ENCODE data around the gene LRRC3C.
A peak's percentile ranks its signal among the peaks of the same experiment; 100 is the strongest.

The LRRC3C gene

DNA sequence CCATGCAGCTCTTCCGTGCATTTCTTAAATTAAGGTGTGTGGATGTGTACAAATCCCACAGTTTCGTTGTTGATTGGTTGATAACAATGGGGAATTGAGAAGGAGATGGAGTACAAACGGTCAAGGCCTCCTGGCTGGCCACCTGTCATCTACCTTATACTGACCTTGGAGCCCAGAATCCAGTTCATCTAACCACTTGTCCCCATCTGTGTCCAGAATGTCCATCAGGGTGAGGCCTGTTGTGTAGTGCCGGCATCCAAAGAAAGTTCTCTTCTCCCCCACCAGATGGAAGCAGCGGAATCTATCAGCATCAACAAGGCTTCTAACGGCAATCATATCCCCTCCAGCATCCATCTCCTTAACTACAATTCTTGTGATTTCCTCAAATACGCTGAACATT is 10.6 kb upstream of the LRRC3C start:
- Mint-ChIP-seq H3K4me3 (no peak overlapping the region), H3K4me1 (ENCODE audit: low read depth) (peaks cover 43% of the 10 kb centered on the region), H3K9me3 (no peaks in the 10 kb centered on the region), H3K27me3 (ENCODE audit: low read depth) (no peaks in the 10 kb centered on the region), H3K36me3 (ENCODE audit: low read depth) (peaks cover 70% of the 10 kb centered on the region), H3K27ac (no peak overlapping the region)
- no peak for DNase-seq (ENCODE audit: low spot score)

DNA sequence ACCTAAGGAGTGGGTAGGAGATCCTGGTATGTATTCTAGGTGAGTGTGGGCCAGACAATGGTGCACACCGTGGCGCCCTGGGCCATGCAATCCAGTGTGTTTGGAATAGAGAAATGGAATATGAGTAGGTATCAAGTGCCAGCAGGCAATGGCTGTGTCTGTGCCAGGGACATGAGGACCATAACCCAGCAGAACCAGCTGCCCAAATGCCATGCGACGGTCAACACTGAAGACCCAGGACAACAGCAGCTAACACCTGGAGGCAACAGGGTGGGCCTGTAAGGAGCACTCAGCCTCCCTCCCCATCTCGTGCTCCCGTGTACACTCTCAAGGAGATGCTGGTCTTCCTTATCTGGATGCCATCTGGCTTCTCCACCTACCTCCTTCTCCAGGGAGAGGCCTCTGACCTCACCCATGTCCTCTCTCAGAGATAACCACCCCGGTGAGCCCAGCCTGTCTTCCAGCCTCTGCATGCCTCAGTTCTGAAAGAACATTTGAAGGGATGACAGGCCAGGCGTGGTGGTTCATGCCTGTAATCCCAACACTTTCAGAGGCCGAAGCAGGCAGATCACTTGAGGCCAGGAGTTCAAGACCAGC is 8.3 kb upstream of the LRRC3C start:
- Mint-ChIP-seq H3K4me1 (ENCODE audit: low read depth) (peaks cover 60% of the 10 kb centered on the region), H3K27me3 (ENCODE audit: low read depth) (no peaks in the 10 kb centered on the region)

DNA sequence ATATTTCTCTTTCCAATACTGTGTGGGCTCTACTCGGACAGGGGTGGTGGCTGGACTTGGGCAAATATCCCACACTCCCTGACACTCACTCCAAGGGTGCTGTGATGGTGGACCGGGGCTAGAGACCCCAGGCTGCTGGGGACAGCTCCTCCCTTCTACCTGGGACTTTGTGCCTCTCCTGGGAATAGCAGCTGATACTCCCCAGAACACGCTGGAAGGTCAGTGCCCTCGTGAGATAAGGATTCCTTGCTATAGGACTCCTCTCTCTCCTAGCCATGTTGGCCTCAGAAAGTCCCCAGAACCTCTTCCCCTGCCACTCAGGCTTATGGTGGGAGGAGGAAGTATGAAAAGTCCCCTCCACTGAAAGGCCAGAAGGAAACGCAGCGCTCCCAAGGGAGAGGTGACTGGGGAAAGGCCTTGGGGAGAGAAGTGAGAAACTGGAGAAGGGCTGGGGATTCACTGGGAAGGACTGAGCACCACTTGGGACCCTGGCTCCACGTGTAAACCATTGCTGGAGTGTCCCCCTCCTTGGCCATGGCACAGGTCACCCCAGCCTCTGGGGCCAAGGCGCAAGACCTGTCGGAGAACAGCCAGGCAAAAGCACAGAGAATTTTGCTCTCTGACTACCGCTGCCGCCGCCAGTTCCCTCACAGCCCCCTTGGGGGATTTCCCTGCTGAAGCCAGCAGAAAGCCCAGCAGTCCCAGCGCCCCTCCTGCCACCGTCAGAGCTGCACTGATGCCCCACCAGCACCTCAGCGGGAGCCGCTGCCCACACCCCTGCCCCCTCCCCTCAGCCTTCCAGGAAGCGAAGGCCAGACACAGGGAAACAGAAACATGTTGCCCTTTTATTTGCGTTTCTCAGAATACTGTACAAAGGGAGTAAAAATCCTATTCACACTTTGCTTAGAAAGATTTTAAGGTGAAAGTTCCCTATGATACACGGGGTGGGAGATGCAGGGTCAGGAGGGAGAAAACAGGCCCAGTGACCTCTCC is 7.0 kb upstream of the LRRC3C start:
- Mint-ChIP-seq H3K4me1 (ENCODE audit: low read depth) (peaks cover 74% of the 10 kb centered on the region), H3K4me3 (peak overlapping the region; percentile 64), H3K36me3 (ENCODE audit: low read depth) (peaks cover 79% of the 10 kb centered on the region), H3K9me3 (no peaks in the 10 kb centered on the region), H3K27ac (peak overlapping the region; percentile 86), H3K27me3 (ENCODE audit: low read depth) (no peaks in the 10 kb centered on the region)
- peak; percentile 42 for DNase-seq (ENCODE audit: low spot score)

More for the DNA sequence above, 8.3 kb upstream of the LRRC3C start:
- Mint-ChIP-seq H3K27ac (peak overlapping the region; percentile 50), H3K9me3 (no peaks in the 10 kb centered on the region), H3K36me3 (ENCODE audit: low read depth) (peaks cover 73% of the 10 kb centered on the region), H3K4me3 (no peak overlapping the region)
- DNase-seq (ENCODE audit: low spot score): no peak

DNA sequence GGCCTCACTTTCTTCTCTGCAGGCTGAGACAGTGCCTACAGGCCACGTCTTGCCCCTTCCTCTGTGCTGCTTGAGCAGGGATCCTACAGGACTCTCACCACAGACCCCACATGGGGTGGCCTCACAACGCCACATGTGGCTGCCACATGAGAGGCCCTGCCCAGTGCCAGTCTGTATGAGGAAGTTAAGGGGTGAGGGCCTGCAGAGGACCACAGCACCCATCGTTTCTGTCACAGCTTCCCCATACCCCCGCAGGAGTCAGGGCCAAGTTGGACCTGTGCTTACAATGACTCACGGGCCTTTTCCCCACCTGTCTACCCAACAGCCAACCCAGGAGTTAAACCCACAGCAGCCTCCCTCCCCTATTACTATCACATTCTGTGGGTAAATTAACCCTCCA is 6.2 kb upstream of the LRRC3C start:
- peaks cover 75% of the 10 kb centered on the region for H3K36me3 Mint-ChIP-seq (ENCODE audit: low read depth)
- H3K4me3 Mint-ChIP-seq: peak overlapping the region; percentile 64
- no peak for DNase-seq (ENCODE audit: low spot score)
- H3K27me3 Mint-ChIP-seq (ENCODE audit: low read depth): no peaks in the 10 kb centered on the region
- H3K4me1 Mint-ChIP-seq (ENCODE audit: low read depth): peaks cover 79% of the 10 kb centered on the region
- H3K9me3 Mint-ChIP-seq: no peaks in the 10 kb centered on the region
- H3K27ac Mint-ChIP-seq: peak overlapping the region; percentile 86

DNA sequence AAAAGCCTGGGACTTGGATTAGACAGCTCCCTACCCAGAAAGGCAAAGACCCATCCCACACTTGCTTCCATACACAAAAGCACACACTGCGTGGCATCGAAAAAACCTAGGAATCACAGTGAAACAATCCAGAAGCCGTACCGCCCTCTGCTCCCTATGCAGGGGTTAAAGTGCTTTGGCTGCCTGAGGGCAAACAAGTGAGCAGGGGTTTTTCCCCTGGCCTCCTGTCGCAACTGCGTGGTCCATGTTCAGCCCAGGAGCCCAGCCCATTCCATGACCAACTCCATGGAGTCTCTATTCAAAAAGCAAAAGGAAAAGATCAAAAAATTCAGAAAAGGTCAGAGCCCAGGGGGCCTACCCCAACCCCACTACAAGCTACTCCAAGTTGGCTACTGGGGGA is 5.5 kb upstream of the LRRC3C start:
- no peaks in the 10 kb centered on the region for H3K27me3 Mint-ChIP-seq (ENCODE audit: low read depth)
- peaks cover 77% of the 10 kb centered on the region for H3K4me1 Mint-ChIP-seq (ENCODE audit: low read depth)
- DNase-seq (ENCODE audit: low spot score): no peak
- peak overlapping the region; percentile 64 for H3K4me3 Mint-ChIP-seq
- peak overlapping the region; percentile 86 for H3K27ac Mint-ChIP-seq
- peaks cover 69% of the 10 kb centered on the region for H3K36me3 Mint-ChIP-seq (ENCODE audit: low read depth)
- no peaks in the 10 kb centered on the region for H3K9me3 Mint-ChIP-seq

DNA sequence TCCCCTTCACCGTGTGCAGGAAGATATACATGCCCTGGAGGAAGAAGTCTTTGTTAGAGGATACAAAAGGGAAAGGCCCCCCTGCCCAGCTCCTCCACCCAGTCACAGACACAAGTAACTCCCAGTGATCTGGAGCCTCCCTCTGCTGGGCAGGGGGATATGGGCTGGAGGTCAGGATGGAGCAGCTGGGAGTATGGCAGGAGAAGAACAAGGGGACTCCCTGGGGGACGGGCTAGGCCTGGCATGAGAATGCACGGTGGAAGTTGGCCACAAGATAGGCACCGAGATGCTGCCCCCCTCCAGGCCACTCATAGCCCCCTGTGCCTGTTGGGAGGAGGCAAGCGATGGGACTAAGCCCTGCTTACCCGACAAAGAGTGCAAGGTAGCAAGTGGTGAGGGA is 4.3 kb upstream of the LRRC3C start:
- Mint-ChIP-seq H3K9me3 (no peaks in the 10 kb centered on the region), H3K4me1 (ENCODE audit: low read depth) (peaks cover 73% of the 10 kb centered on the region), H3K4me3 (peak overlapping the region; percentile 64), H3K36me3 (ENCODE audit: low read depth) (peaks cover 62% of the 10 kb centered on the region), H3K27ac (peak overlapping the region; percentile 65), H3K27me3 (ENCODE audit: low read depth) (no peaks in the 10 kb centered on the region)
- DNase-seq (ENCODE audit: low spot score): no peak

DNA sequence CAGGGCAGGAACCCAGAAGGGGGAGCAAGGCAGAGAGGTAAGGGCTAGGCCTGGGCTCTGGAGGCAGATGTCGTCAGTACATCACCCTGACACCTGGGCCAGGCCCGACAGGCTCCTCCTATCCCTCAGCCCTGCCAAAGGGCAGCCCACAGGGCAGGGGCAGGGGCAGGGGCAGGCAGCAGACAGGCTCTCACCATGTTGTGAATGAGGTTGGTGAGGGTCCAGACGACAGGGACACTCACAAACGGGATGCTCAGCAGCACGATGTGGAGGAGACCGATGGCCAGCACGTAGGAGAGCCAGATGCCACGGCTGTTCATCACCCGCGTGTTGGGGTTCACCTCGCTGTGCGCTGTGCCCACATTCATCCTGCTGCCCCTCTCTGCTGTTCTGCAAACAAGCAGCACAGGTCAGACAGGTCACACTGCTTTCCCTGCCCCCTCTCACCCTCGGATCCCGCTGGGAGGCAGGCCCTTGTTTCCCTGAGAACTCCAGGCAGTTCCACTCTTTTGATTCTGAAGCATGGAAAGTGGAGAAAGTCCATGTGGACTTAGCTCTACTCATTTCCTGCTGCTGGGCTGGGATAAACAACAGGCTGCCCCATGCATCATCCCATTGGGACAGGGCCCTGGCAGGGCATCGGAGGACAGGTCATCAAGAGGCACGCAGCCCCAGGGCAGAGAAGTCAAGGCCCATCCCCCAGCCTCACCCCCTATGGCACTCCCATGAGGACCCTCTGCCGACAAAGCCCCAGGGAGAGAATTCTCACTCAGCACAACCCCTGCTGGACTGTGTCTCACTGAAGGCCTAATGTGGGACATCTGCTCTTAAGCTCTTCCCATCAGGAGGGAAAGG is 3.5 kb upstream of the LRRC3C start:
- Mint-ChIP-seq H3K36me3 (ENCODE audit: low read depth) (peaks cover 56% of the 10 kb centered on the region), H3K4me1 (ENCODE audit: low read depth) (peaks cover 69% of the 10 kb centered on the region), H3K27me3 (ENCODE audit: low read depth) (no peaks in the 10 kb centered on the region), H3K27ac (peak overlapping the region; percentile 67), H3K4me3 (peak overlapping the region; percentile 92), H3K9me3 (no peaks in the 10 kb centered on the region)
- DNase-seq (ENCODE audit: low spot score): no peak

DNA sequence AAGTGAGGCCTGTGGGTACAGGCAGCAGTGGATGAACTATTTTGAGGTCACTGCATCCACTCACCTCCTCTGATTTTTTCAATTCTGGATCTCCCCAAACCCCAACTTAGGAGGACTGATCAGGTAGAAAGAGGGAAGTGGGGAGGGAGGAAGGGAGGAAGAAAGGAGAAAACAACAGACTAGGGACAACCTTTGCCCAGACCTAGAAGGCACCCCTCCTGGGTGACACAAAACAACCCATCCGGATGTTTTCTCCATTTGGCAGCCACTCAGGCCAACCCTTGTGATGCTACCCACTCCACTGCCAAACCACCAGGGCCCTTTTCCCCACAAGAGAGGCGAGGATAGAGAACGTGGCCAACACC is 2.9 kb upstream of the LRRC3C start:
- no peak for DNase-seq (ENCODE audit: low spot score)
- Mint-ChIP-seq H3K4me1 (ENCODE audit: low read depth) (peaks cover 65% of the 10 kb centered on the region), H3K27ac (peak overlapping the region; percentile 67), H3K36me3 (ENCODE audit: low read depth) (peaks cover 51% of the 10 kb centered on the region), H3K4me3 (peak overlapping the region; percentile 92), H3K9me3 (no peaks in the 10 kb centered on the region), H3K27me3 (ENCODE audit: low read depth) (no peaks in the 10 kb centered on the region)

DNA sequence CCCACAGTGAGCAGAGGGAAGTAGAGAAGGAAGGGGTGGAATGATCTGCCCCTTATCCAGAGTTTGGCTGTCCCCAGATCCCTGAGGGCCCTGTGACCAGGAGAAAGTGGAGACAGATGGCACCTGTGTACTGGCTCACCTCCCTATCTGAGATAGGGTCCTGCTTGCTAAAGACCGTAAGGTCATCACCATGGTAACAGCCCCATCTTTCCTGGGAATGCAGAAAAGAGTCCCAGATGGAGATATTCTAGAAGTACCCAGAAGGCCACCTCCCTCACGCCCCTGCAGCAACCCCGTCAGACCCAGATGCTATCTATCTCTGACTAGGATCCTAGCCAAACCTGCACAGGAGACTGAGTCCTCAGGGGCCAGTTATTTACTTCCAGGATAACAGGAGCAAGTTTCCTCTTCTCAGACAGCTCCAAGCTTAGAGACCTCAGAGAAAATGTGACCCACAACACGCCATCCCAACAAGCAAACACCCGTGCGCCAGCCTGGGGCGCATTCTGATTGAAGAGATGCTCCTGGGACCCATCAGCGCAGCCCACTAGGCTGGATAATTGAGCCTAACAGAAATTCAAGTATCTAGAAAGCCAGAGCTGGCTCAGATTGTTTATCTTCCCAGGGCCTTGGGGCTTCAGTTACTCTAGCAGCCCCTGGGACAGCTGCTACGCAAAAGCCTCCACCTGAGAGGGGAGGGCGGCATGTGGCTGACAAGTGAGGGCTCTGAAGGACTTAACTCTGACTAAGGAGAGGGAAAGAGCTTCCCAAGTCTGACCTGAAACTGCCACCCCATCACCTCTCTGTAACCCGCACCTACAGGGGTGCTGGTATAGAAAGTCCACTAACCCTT is 2.0 kb upstream of the LRRC3C start:
- Mint-ChIP-seq H3K9me3 (no peaks in the 10 kb centered on the region), H3K27ac (peak overlapping the region; percentile 89), H3K27me3 (ENCODE audit: low read depth) (no peaks in the 10 kb centered on the region), H3K4me3 (peak overlapping the region; percentile 92), H3K36me3 (ENCODE audit: low read depth) (peaks cover 45% of the 10 kb centered on the region), H3K4me1 (ENCODE audit: low read depth) (peaks cover 58% of the 10 kb centered on the region)
- DNase-seq (ENCODE audit: low spot score): no peak

DNA sequence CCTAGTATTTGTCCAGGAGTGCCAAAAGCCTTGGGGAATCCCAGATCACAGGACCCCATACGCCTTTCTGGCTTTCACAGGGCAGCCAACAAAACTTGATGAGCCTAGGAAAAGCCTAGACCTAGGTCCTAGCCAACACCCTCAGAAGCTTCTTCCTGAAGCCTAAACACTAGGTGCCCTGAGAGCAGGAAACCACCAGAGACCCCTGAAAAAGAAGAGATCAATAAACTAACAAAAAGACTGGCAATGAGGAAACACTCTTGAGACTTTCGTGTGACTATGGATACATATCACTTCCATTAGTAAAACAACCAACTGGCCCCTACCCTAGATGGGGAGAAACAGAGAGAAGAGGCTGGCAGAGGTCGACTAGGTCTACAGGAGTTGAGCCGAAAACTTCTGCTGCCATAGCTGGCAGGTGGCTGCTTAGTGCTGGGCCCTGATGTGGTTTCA is 1.4 kb upstream of the LRRC3C start:
- peaks cover 54% of the 10 kb centered on the region for H3K4me1 Mint-ChIP-seq (ENCODE audit: low read depth)

DNA sequence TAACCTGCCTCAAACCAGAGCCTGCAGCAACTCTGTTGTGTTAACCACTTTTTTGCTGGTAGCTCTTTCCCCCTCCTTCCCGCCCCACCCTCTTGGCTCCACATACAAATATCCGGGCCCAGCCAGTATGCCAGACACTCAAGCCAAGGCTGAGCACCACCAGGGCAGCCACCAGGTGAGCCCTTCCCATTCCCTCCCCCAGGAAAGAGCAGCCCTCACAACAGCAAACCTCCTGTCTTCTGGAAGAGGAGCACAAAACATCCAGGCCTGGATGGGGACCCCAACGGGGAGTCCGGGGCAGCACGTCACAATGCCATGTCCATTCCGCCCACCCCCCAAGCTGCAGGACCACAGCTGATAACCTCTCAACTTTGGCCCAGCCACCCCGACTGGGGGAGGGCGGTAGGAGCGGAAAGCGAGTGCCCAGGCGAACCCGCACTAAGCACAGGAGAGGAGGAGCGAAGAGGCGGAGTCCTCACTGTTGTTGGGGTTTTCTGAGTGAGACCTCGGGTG is 888 bp upstream of the LRRC3C start:
- H3K27me3 Mint-ChIP-seq (ENCODE audit: low read depth): no peaks in the 10 kb centered on the region
- H3K4me1 Mint-ChIP-seq (ENCODE audit: low read depth): peaks cover 50% of the 10 kb centered on the region
- H3K36me3 Mint-ChIP-seq (ENCODE audit: low read depth): peaks cover 36% of the 10 kb centered on the region
- H3K9me3 Mint-ChIP-seq: no peaks in the 10 kb centered on the region
- peak; percentile 58 for DNase-seq (ENCODE audit: low spot score)
- H3K4me3 Mint-ChIP-seq: peak overlapping the region; percentile 92
- peak overlapping the region; percentile 89 for H3K27ac Mint-ChIP-seq

More for the DNA sequence above, 1.4 kb upstream of the LRRC3C start:
- peak overlapping the region; percentile 89 for H3K27ac Mint-ChIP-seq
- peak overlapping the region; percentile 92 for H3K4me3 Mint-ChIP-seq
- peaks cover 41% of the 10 kb centered on the region for H3K36me3 Mint-ChIP-seq (ENCODE audit: low read depth)
- no peaks in the 10 kb centered on the region for H3K9me3 Mint-ChIP-seq
- DNase-seq (ENCODE audit: low spot score): no peak
- H3K27me3 Mint-ChIP-seq (ENCODE audit: low read depth): no peaks in the 10 kb centered on the region

DNA sequence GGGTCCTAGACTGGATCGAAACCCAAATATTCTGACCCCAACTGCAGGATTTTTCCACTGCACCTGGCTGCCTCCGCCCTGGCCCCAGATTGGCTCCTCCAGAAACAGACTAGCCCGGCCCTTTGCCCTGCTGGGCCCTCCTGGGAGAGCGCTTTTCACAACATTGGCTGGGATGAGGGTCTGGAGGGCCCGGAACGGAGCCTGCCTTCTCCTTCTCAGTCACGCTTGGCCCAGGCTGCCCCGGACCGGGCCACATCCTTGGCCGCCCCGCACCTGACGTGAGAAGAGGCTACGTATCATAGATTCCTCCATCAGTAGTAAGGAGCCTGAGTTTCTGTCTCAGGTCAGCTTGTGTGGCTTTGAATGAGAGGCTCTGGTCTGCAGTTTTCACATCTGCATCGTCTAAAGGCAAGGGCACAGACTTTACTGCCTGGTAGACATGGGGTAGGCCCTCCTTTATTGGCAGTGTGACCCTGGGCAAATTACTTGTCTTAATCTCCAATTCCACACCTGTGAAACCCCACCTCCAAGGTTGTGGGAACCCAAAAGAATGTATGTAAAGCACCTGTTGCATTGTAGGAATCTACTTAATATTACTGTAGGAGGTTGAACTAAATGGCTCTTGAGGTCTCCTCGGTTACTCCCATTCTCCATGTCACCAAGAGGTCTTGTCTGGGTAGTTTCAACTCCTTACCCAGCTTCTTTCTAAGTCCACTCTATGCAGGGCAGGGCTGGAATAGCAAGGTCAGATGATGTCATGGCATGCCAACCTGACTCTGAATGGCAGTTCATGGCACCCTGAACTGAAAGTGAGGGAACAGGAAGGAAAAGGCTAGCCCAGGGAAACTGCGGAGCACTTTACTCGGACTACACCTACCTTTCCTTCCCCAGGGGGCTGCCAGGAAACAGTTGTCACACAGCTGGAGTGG is 661 bp downstream of the LRRC3C start:
- Mint-ChIP-seq H3K4me3 (peak overlapping the region; percentile 92), H3K27ac (peak overlapping the region; percentile 88), H3K27me3 (ENCODE audit: low read depth) (no peaks in the 10 kb centered on the region), H3K4me1 (ENCODE audit: low read depth) (peaks cover 36% of the 10 kb centered on the region), H3K9me3 (no peaks in the 10 kb centered on the region), H3K36me3 (ENCODE audit: low read depth) (peaks cover 21% of the 10 kb centered on the region)
- DNase-seq (ENCODE audit: low spot score): no peak
